Left ventricle myocardium inferior (tissue), 1 donor: ENCODE data around the gene CDH4. TPM values are rescaled to one million over a fixed set of nuclear protein-coding genes. Genes with fewer than 3 reads are reported as not detected.

ENCODE experiments used
- DNase-seq: peaks from one replicate; pipeline ENCODE4 v3.0.0-alpha.2; 2020
- H3K27ac ChIP-seq: fragments of 200-600 bp; replicated peaks from 2 replicates; pipeline ENCODE4 v1.8.0; 2021
- H3K27me3 ChIP-seq: fragments of 200-600 bp; 2 replicates; pipeline ENCODE4 v1.8.0; 2021; ENCODE audit warnings: low read depth
- H3K36me3 ChIP-seq: fragments of 200-600 bp; 2 replicates; pipeline ENCODE4 v1.8.0; 2021
- H3K4me1 ChIP-seq: fragments of 200-600 bp; 2 replicates; pipeline ENCODE4 v1.8.0; 2021
- H3K4me3 ChIP-seq: fragments of 200-600 bp; 2 replicates; pipeline ENCODE4 v1.8.0; 2021; ENCODE audit warnings: mild to moderate bottlenecking, moderate library complexity
- H3K9me3 ChIP-seq: fragments of 200-600 bp; replicated peaks from 2 replicates; pipeline ENCODE4 v1.8.0; 2021
- CTCF ChIP-seq: fragments of 200-600 bp; IDR thresholded peaks from 2 replicates; pipeline ENCODE4 v1.8.0; 2021; ENCODE audit warnings: antibody characterized with exemption, mild to moderate bottlenecking, borderline replicate concordance
- intact Hi-C: fragments of 100-400 bp; cut with micrococcal nuclease; formaldehyde crosslinking; loops from one replicate; pipeline ENCODE4 v1.11.0; 2022
- total RNA-seq: library from RNA; stranded (reverse); fragmentation: NEBNext Ultra II Directional; extraction: Animal tissue kit (Norgen Biotek cat#: 25700); gene quantifications from one replicate; pipeline ENCODE4 v1.2.1, GENCODE V29; 2021
- donor health status: DM: no; HTN: yes; CAD: no; lungs with severe emphysema.

CDH4 gene
- total RNA-seq, 1 donor from 2014 or later: 0.05 TPM

- Histone ChIP-seq H3K9me3 (peaks cover 25% of the 10 kb centered on the region), H3K27me3 (peaks cover 78% of the 10 kb centered on the region), H3K4me3 (no peak overlapping the region), H3K4me1 (peaks cover 9% of the 10 kb centered on the region), H3K27ac (no peak overlapping the region), H3K36me3 (no peaks in the 10 kb centered on the region)
- intact Hi-C loops: no loop called here
- TF ChIP-seq CTCF: no peak
- no peak for DNase-seq
These were observed 336.6 kb downstream of the CDH4 start for GRCh38 chr20:61588411-61589385.

DNA sequence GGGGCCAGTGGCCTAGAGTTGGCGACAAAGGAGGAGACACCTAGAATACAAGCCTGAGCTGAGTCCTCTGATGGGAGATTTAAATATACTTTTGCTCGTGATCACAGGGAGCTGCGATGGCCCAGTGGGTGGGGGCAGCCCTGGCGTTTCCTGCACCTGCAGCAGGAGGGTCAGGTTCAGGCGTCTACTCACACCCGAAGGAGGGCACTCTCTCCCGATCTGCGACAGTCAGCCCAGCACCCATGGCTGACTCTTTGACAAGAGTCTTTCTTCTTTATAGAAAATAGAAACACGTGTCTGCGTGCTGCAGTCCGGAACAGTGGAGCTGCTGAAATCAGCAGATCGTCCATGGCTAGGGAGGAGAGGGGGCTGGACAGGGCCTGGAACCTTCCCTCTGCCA lies 338.2 kb downstream of the CDH4 start:
- no peak overlapping the region for H3K4me3 ChIP-seq
- DNase-seq: no peak
- no peaks in the 10 kb centered on the region for H3K36me3 ChIP-seq
- peaks cover 29% of the 10 kb centered on the region for H3K9me3 ChIP-seq
- intact Hi-C loops: no loop called here
- no peak overlapping the region for H3K27ac ChIP-seq
- TF ChIP-seq CTCF: no peak
- H3K27me3 ChIP-seq: peaks cover 70% of the 10 kb centered on the region
- H3K4me1 ChIP-seq: peaks cover 2% of the 10 kb centered on the region

DNA sequence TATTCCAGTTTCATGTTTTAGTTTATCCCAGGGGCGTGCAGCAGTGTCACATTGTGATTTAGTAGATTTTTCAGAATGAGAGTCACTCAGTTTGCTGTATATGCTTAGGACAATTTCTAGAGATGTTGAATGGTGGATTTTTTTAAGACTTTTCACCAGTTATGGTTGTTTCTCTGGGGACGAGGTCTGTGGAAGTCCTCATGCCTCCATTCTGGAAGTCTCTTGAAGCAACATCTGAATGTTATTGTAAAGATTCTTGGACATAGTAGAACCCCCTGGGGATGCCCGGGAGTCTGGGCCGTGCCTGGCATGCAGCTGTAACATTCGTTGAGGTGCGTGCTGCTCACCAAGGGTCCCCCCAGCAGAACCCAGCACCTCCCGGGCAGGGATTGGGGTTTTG lies 341.5 kb downstream of the CDH4 start:
- H3K27me3 ChIP-seq: peaks cover 56% of the 10 kb centered on the region
- H3K27ac ChIP-seq: no peak overlapping the region
- DNase-seq: no peak
- intact Hi-C loops: no loop called here
- no peaks in the 10 kb centered on the region for H3K4me1 ChIP-seq
- H3K36me3 ChIP-seq: no peaks in the 10 kb centered on the region
- peaks cover 54% of the 10 kb centered on the region for H3K9me3 ChIP-seq
- no peak overlapping the region for H3K4me3 ChIP-seq
- TF ChIP-seq CTCF: no peak

DNA sequence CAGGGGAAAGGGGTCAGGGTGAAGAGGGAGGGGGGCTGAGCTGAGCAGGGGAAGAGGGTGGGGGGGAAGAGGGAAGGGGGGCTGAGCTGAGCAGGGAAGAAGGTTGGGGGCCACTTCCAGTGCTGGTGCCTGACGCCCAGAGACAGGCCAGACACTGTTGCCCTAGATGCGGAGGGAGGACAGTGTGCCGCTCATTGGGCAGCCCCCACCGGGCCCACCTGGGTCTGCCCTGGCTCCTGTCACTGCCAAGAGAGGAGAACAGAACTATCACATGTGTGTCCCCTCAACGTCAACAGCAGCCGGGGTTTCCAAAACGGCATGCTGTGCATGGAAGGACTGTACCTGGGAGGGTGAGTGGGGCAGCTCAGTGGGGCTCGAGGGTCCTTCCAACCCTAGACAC lies 342.1 kb downstream of the CDH4 start:
- intact Hi-C loops: no loop called here
- DNase-seq: no peak

DNA sequence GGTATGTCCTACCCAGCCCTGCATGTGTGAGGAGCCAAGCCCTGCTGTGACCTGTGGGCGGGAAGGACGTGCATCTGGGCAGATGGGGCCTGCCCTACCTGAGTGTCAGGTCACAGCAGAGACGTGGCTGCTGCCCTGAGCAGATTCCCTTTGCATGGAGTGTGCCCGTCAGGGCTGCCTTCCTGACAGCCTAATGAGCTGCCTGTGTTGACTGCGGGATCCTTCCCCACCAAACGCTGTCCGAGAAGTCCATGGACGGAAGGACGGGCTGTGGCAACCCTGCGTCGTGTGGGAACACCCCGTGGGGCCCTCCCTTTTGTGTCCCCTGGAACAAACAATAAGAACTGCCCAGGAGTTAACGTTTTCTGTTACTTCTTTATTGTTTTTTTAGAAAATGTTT lies 343.2 kb downstream of the CDH4 start:
- Histone ChIP-seq H3K36me3 (no peaks in the 10 kb centered on the region), H3K4me3 (no peak overlapping the region), H3K27me3 (peaks cover 53% of the 10 kb centered on the region), H3K27ac (no peak overlapping the region), H3K9me3 (peaks cover 54% of the 10 kb centered on the region), H3K4me1 (no peaks in the 10 kb centered on the region)
- no peak for TF ChIP-seq CTCF
- no peak for DNase-seq
- intact Hi-C loops: no loop called here

More for the DNA sequence above, 342.1 kb downstream of the CDH4 start:
- no peak overlapping the region for H3K4me3 ChIP-seq
- no peak overlapping the region for H3K27ac ChIP-seq
- peaks cover 55% of the 10 kb centered on the region for H3K27me3 ChIP-seq
- peaks cover 54% of the 10 kb centered on the region for H3K9me3 ChIP-seq
- H3K4me1 ChIP-seq: no peaks in the 10 kb centered on the region
- no peaks in the 10 kb centered on the region for H3K36me3 ChIP-seq
- no peak for TF ChIP-seq CTCF
